ENCODE measurements around the gene PLXNB2.

Gene PLXNB2

GRCh38 chr22:50249341-50250248 is 57.9 kb downstream of the PLXNB2 start:
- Histone ChIP-seq H3K4me1 (ENCODE audit: control insufficient read depth, insufficient read depth, low read length) (peaks cover 12% of the 10 kb centered on the region), H3K4me3 (ENCODE audit: low read depth, low read length) (no peak overlapping the region), H3K36me3 (ENCODE audit: control insufficient read depth in 2 of 2, insufficient read depth in 1 of 2, low read length in 2 of 2) (peaks cover 8 to 73% of the 10 kb centered on the region in 2 experiments; a peak in 2 of 3 replicates), H3K27ac (ENCODE audit: extremely low read depth, low read depth, low read length) (no peak overlapping the region), H3K9me3 (ENCODE audit: control insufficient read depth, insufficient read depth, low read depth, low read length) (no peaks in the 10 kb centered on the region)
- CTCF ChIA-PET: interaction anchor here (0.7 to 2.4 kb wide), 2 partner anchors 80 to 92 kb away, joined by 3 to 24 read pairs; no protein-coding TSS in a partner anchor
- TF ChIP-seq ZEB2 (tag by site-specific recombination; IDR thresholded peaks at IDR 0.05) (0 out of 2 replicates have a peak, but pooled peaks have one; percentile 27), GLIS2 (tag by site-specific recombination; IDR thresholded peaks at IDR 0.05) (peak; percentile 73), ZNF324 (tag by site-specific recombination; IDR thresholded peaks at IDR 0.05) (no peak), BCL11B (tag by site-specific recombination; IDR thresholded peaks at IDR 0.05; ENCODE audit: low read depth) (peak; percentile 88), HIC1 (tag by site-specific recombination; IDR thresholded peaks at IDR 0.05) (peak; percentile 45; the same call in 1 of the 2 replicates)
- POLR2A ChIA-PET: interaction anchor here (0.9 to 2.2 kb wide), 5 partner anchors 11 to 79 kb away, joined by 3 to 20 read pairs (median 15); partner anchors contain the start of genes MAPK12 and PLXNB2

GRCh38 chr22:50248196-50249081 is 59.0 kb downstream of the PLXNB2 start:
- POLR2A ChIA-PET: interaction anchor here (0.6 to 2.3 kb wide), 2 partner anchors 24 to 276 kb away, joined by 3 to 5 read pairs; partner anchors contain the start of gene SCO2
- CTCF ChIA-PET: no interaction called here

GRCh38 chr22:50247748-50248147 is 59.7 kb downstream of the PLXNB2 start:
- no peaks in the 10 kb centered on the region for H3K9me3 ChIP-seq (ENCODE audit: control insufficient read depth, insufficient read depth, low read depth, low read length)
- H3K36me3 ChIP-seq (ENCODE audit: control insufficient read depth in 2 of 2, insufficient read depth in 1 of 2, low read length in 2 of 2): peaks cover 8 to 56% of the 10 kb centered on the region in 2 experiments; a peak in 2 of 3 replicates
- peaks cover 12% of the 10 kb centered on the region for H3K4me1 ChIP-seq (ENCODE audit: control insufficient read depth, insufficient read depth, low read length)
- no peak overlapping the region for H3K4me3 ChIP-seq (ENCODE audit: low read depth, low read length)
- ChIA-PET CTCF (interaction anchor here (1.2 kb wide), 1 partner anchor 24 kb away, joined by 3 read pairs; no protein-coding TSS in a partner anchor), POLR2A (interaction anchor here (0.6 to 2.3 kb wide), 2 partner anchors 24 to 277 kb away, joined by 3 to 5 read pairs; partner anchors contain the start of gene SCO2)
- no peak overlapping the region; the same call in 1 of the 2 replicates for H3K27ac ChIP-seq (ENCODE audit: extremely low read depth, low read depth, low read length)
- no peak for TF ChIP-seq ZNF473 (tag by site-specific recombination; IDR thresholded peaks at IDR 0.05)
- no peak for TF ChIP-seq ZNF274 (IDR thresholded peaks at IDR 0.05; ENCODE audit: low read length)
- TF ChIP-seq ZNF274 (tag by site-specific recombination; IDR thresholded peaks at IDR 0.05; ENCODE audit: borderline replicate concordance): no peak
- TF ChIP-seq KLF7 (tag by site-specific recombination; IDR thresholded peaks at IDR 0.05; ENCODE audit: borderline replicate concordance): no peak
- no peak for TF ChIP-seq FEZF1 (tag by site-specific recombination; IDR thresholded peaks at IDR 0.05)
- TF ChIP-seq ZNF324 (tag by site-specific recombination; IDR thresholded peaks at IDR 0.05): no peak
- TF ChIP-seq ATF2 (tag by site-specific recombination; IDR thresholded peaks at IDR 0.05; ENCODE audit: low read depth): peak; percentile 97
- TF ChIP-seq ZNF560 (tag by site-specific recombination; IDR thresholded peaks at IDR 0.05; ENCODE audit: borderline replicate concordance): no peak
- no peak for TF ChIP-seq ZNF184 (tag by site-specific recombination; IDR thresholded peaks at IDR 0.05)
- peak; percentile 14; the same call in 1 of the 2 replicates for TF ChIP-seq KLF8 (tag by site-specific recombination; IDR thresholded peaks at IDR 0.05)
- TF ChIP-seq GLIS1 (tag by site-specific recombination; IDR thresholded peaks at IDR 0.05): peak; percentile 76
- TF ChIP-seq ZBTB21 (tag by site-specific recombination; IDR thresholded peaks at IDR 0.05): peak; percentile 83
- peak; percentile 35; the same call in 1 of the 2 replicates for TF ChIP-seq ZNF341 (tag by site-specific recombination; IDR thresholded peaks at IDR 0.05; ENCODE audit: low read depth)
- peak; percentile 36; the same call in 1 of the 2 replicates for TF ChIP-seq SP3 (tag by site-specific recombination; IDR thresholded peaks at IDR 0.05)
- TF ChIP-seq ZEB2 (tag by site-specific recombination; IDR thresholded peaks at IDR 0.05): peak; percentile 76

More at GRCh38 chr22:50248196-50249081, 59.0 kb downstream of the PLXNB2 start:
- H3K36me3 ChIP-seq (ENCODE audit: control insufficient read depth in 2 of 2, insufficient read depth in 1 of 2, low read length in 2 of 2): peaks cover 8 to 61% of the 10 kb centered on the region in 2 experiments; a peak in 2 of 3 replicates
- no peaks in the 10 kb centered on the region for H3K9me3 ChIP-seq (ENCODE audit: control insufficient read depth, insufficient read depth, low read depth, low read length)
- H3K27ac ChIP-seq (ENCODE audit: extremely low read depth, low read depth, low read length): no peak overlapping the region
- H3K4me3 ChIP-seq (ENCODE audit: low read depth, low read length): no peak overlapping the region
- H3K4me1 ChIP-seq (ENCODE audit: control insufficient read depth, insufficient read depth, low read length): peaks cover 12% of the 10 kb centered on the region
- TF ChIP-seq ZNF626 (tag by site-specific recombination; IDR thresholded peaks at IDR 0.05) (no peak), GLIS2 (tag by site-specific recombination; IDR thresholded peaks at IDR 0.05) (peak; percentile 25; the same call in 1 of the 2 replicates), KLF1 (tag by site-specific recombination; IDR thresholded peaks at IDR 0.05) (peak; percentile 94), SCRT1 (tag by site-specific recombination; IDR thresholded peaks at IDR 0.05; ENCODE audit: borderline replicate concordance) (no peak), ZNF600 (tag by site-specific recombination; IDR thresholded peaks at IDR 0.05) (0 out of 2 replicates have a peak, but pooled peaks have one; percentile 1)

All from HEK293 (cell line).